IMR-90 (cell line): Measurements from ENCODE around the gene ASH1L. TPM values are rescaled to one million over a fixed set of nuclear protein-coding genes. Genes with fewer than 3 reads are reported as not detected.

Source experiments
- ATAC-seq: fragments of 200-7000 bp; cut with Tn5 transposase; 2 replicates; pipeline ENCODE4 v1.9.1; 2020; ENCODE audit warnings: low read depth, mild to moderate bottlenecking, moderate library complexity
- BruUV-seq: library from RNA; stranded (reverse); fragments of 400-500 nt; replicated peaks from 2 replicates; lab custom pipeline; 2021; lab: Mats Ljungman, UMichigan
- CTCF ChIA-PET: fragments of 300-600 bp; formaldehyde crosslinking; extraction: SDS; loops from one replicate; lab custom pipeline; 2021; ENCODE audit warnings: antibody characterized with exemption; lab: Yijun Ruan, JAX
- POLR2A ChIA-PET: fragments of 300-600 bp; sonication (Branson Sonifier 250); formaldehyde crosslinking; loops from one replicate; lab custom pipeline; 2022; ENCODE audit warnings: antibody characterized with exemption; ENCODE audit not compliant: unreplicated experiment; lab: Charles Lee
- DNase-seq: peaks from one replicate; pipeline ENCODE4 v3.0.0; 2013
- H2AFZ ChIP-seq: replicated peaks from 2 replicates; pipeline ENCODE3; 2013; ENCODE audit warnings: low read length, mild to moderate bottlenecking; ENCODE audit not compliant: poor library complexity
- H2AK5ac ChIP-seq: 2 replicates; pipeline ENCODE4 v1.6.1; 2013; ENCODE audit warnings: low read depth, low read length, inconsistent platforms
- H2AK9ac ChIP-seq: replicated peaks from 2 replicates; pipeline ENCODE3; 2013; ENCODE audit warnings: mild to moderate bottlenecking, low read depth, low read length, moderate library complexity; ENCODE audit not compliant: poor library complexity
- H2BK120ac ChIP-seq: 2 replicates; pipeline ENCODE4 v1.6.1; 2013; ENCODE audit warnings: low read depth, low read length, inconsistent platforms
- H2BK15ac ChIP-seq: 3 replicates; pipeline ENCODE4 v1.6.1; 2013; ENCODE audit warnings: low read depth, low read length, inconsistent platforms
- H2BK20ac ChIP-seq: 2 replicates; pipeline ENCODE4 v1.6.1; 2013; ENCODE audit warnings: low read depth, mild to moderate bottlenecking, inconsistent platforms, low read length, moderate library complexity
- H2BK5ac ChIP-seq: 2 replicates; pipeline ENCODE4 v1.6.1; 2013; ENCODE audit warnings: mild to moderate bottlenecking, low read depth, low read length, inconsistent platforms; ENCODE audit not compliant: poor library complexity, severe bottlenecking
- H3K14ac ChIP-seq: replicated peaks from 2 replicates; pipeline ENCODE4 v1.6.1; 2013; ENCODE audit warnings: low read depth, low read length, inconsistent platforms
- H3K18ac ChIP-seq: 2 replicates; pipeline ENCODE4 v1.6.1; 2013; ENCODE audit warnings: low read depth, low read length, control low read depth
- H3K23ac ChIP-seq: 2 replicates; pipeline ENCODE4 v1.6.1; 2013; ENCODE audit warnings: low read depth, low read length, inconsistent platforms
- H3K27ac ChIP-seq: 2 replicates; pipeline ENCODE4 v1.5.1; 2013; ENCODE audit warnings: mild to moderate bottlenecking, control low read depth, low read length; ENCODE audit not compliant: insufficient read depth
- H3K27me3 ChIP-seq: 2 replicates; pipeline ENCODE4 v1.6.1; 2013; ENCODE audit warnings: low read length; ENCODE audit not compliant: control insufficient read depth, insufficient read depth
- H3K36me3 ChIP-seq: 2 replicates; pipeline ENCODE4 v1.6.1; 2013; ENCODE audit warnings: low read length, mixed read lengths; ENCODE audit not compliant: control insufficient read depth, insufficient read depth
- H3K4ac ChIP-seq: 2 replicates; pipeline ENCODE4 v1.6.1; 2013; ENCODE audit warnings: low read depth, low read length, inconsistent platforms
- H3K4me1 ChIP-seq: 2 replicates; pipeline ENCODE4 v1.6.1; 2013; ENCODE audit warnings: low read length, mixed read lengths; ENCODE audit not compliant: control insufficient read depth, insufficient read depth
- H3K4me2 ChIP-seq: 2 replicates; pipeline ENCODE4 v1.6.1; 2013; ENCODE audit warnings: low read depth, mild to moderate bottlenecking, control low read depth, low read length, moderate library complexity
- H3K4me3 ChIP-seq: 2 replicates; pipeline ENCODE4 v1.5.1; 2013; ENCODE audit warnings: low read depth, mild to moderate bottlenecking, control low read depth, low read length, moderate library complexity; ENCODE audit not compliant: insufficient read depth
- H3K56ac ChIP-seq: 2 replicates; pipeline ENCODE4 v1.6.1; 2013; ENCODE audit warnings: low read length, inconsistent platforms; ENCODE audit not compliant: insufficient read depth; ENCODE audit errors: extremely low read depth
- H3K79me1 ChIP-seq, 2 experiments: 2 replicates each; pipeline ENCODE4 v1.6.1; 2013; ENCODE audit warnings: low read length in 2 of 2, inconsistent platforms in 1 of 2, low read depth in 1 of 2
- H3K9ac ChIP-seq: 2 replicates; pipeline ENCODE4 v1.6.1; 2013; ENCODE audit warnings: low read depth, low read length, control low read depth
- H3K9me1 ChIP-seq: 2 replicates; pipeline ENCODE4 v1.6.1; 2013; ENCODE audit warnings: low read length, inconsistent platforms; ENCODE audit not compliant: insufficient read depth
- H3K9me3 ChIP-seq: 2 replicates; pipeline ENCODE4 v1.6.1; 2013; ENCODE audit warnings: low read length; ENCODE audit not compliant: control insufficient read depth, insufficient read depth
- H4K20me1 ChIP-seq: 2 replicates; pipeline ENCODE4 v1.6.1; 2013; ENCODE audit warnings: low read length, inconsistent platforms; ENCODE audit not compliant: insufficient read depth
- H4K5ac ChIP-seq: 2 replicates; pipeline ENCODE4 v1.6.1; 2013; ENCODE audit warnings: mild to moderate bottlenecking, low read depth, low read length, control low read depth
- H4K8ac ChIP-seq, 2 experiments: 2 replicates each; pipeline ENCODE4 v1.6.1; 2013; ENCODE audit warnings: low read depth in 2 of 2, low read length in 2 of 2, control low read depth in 1 of 2, inconsistent platforms in 1 of 2
- H4K91ac ChIP-seq: 2 replicates; pipeline ENCODE4 v1.6.1; 2013; ENCODE audit warnings: low read depth, low read length, inconsistent platforms; ENCODE audit not compliant: insufficient read depth
- CHD1 ChIP-seq: IDR thresholded peaks from 2 replicates; pipeline ENCODE4 v1.6.1; 2012; ENCODE audit warnings: low read depth, low read length, improper control_type of control experiment
- FOS ChIP-seq: fragments of 150-350 bp; IDR thresholded peaks from 2 replicates; pipeline ENCODE4 v1.6.1; 2016; ENCODE audit warnings: low read depth, low read length
- MAFK ChIP-seq: IDR thresholded peaks from 2 replicates; pipeline ENCODE4 v1.6.1; 2012; ENCODE audit warnings: low read depth, low read length, improper control_type of control experiment
- MAZ ChIP-seq: IDR thresholded peaks from 2 replicates; pipeline ENCODE4 v1.6.1; 2012; ENCODE audit warnings: low read depth, mild to moderate bottlenecking, low read length, improper control_type of control experiment, moderate library complexity, borderline replicate concordance
- MXI1 ChIP-seq: IDR thresholded peaks from 2 replicates; pipeline ENCODE4 v1.6.1; 2012; ENCODE audit warnings: low read depth, mild to moderate bottlenecking, low read length, moderate library complexity, borderline replicate concordance
- NFE2L2 ChIP-seq: fragments of 150-350 bp; IDR thresholded peaks from 2 replicates; pipeline ENCODE4 v1.6.1; 2016; ENCODE audit warnings: low read depth, mild to moderate bottlenecking, low read length
- POLR2A ChIP-seq: IDR thresholded peaks from 2 replicates; pipeline ENCODE4 v1.6.1; 2012; ENCODE audit warnings: mild to moderate bottlenecking, low read depth, low read length
- RCOR1 ChIP-seq: IDR thresholded peaks from 2 replicates; pipeline ENCODE4 v1.6.1; 2012; ENCODE audit warnings: mild to moderate bottlenecking, low read length, improper control_type of control experiment; ENCODE audit not compliant: insufficient replicate concordance
- RFX5 ChIP-seq: IDR thresholded peaks from 2 replicates; pipeline ENCODE4 v1.8.0; 2012; ENCODE audit warnings: low read depth, mild to moderate bottlenecking, low read length, moderate library complexity
- SMC3 ChIP-seq: fragments of 150-350 bp; IDR thresholded peaks from 2 replicates; pipeline ENCODE4 v1.6.1; 2016; ENCODE audit warnings: low read depth, mild to moderate bottlenecking, antibody characterized with exemption, low read length, moderate library complexity
- WGBS, 2 experiments: methylation state at CpG; one replicate each; pipeline versions ENCODE4 v1.1.5 to v1.1.7; 2013; ENCODE audit warnings: missing lambda C conversion rate in 2 of 2; ENCODE audit not compliant: insufficient read length in 1 of 2; ENCODE audit errors: extremely low coverage in 2 of 2; 5-methylcytosine and 5-hydroxymethylcytosine counted together
- dilution Hi-C: fragments of 300-500 bp; cut with HindIII; formaldehyde crosslinking; loops from one replicate; pipeline ENCODE4 v1.14.3; 2018; ENCODE audit warnings: low sequenced_read_pairs; ENCODE audit not compliant: unreplicated experiment
- in situ Hi-C: fragments of 300-500 bp; cut with MboI; formaldehyde crosslinking; loops from 3 replicates; pipeline ENCODE4 v1.14.3; 2019; ENCODE audit warnings: low sequenced_read_pairs, inconsistent platforms, mixed read lengths
- intact Hi-C: fragments of 100-400 bp; cut with micrococcal nuclease; formaldehyde crosslinking; loops from 2 replicates; pipeline ENCODE4 v1.10.0; 2022
- polyA plus RNA-seq, 3 experiments: library from polyadenylated mRNA; depleted of rRNA; stranded (reverse); fragments of >200 nt; gene quantifications; 2 replicates each; pipeline ENCODE4 v1.2.3, GENCODE V29; 2012; ENCODE audit warnings: low replicate concordance in 1 of 3
- total RNA-seq: library from RNA; depleted of rRNA; stranded (reverse); fragments of >200 nt; gene quantifications from 2 replicates; pipeline ENCODE4 v1.2.3, GENCODE V29; 2012
- TF ChIP-seq, protein P1 (sequence below): fragments of 150-350 bp; IDR thresholded peaks from 2 replicates; pipeline ENCODE4 v1.6.1; 2017; ENCODE audit warnings: mild to moderate bottlenecking, antibody characterized with exemption, low read length, low read depth
- TF ChIP-seq, protein P2 (sequence below): fragments of 150-350 bp; IDR thresholded peaks from 2 replicates; pipeline ENCODE4 v1.6.1; 2016; ENCODE audit warnings: low read depth, mild to moderate bottlenecking, low read length, moderate library complexity, borderline replicate concordance

ASH1L gene
- total and polyA plus RNA-seq, 2 of the 4 experiments (the other 2 are of a cell fraction), result 13.7 to 18.5 TPM

DNA sequence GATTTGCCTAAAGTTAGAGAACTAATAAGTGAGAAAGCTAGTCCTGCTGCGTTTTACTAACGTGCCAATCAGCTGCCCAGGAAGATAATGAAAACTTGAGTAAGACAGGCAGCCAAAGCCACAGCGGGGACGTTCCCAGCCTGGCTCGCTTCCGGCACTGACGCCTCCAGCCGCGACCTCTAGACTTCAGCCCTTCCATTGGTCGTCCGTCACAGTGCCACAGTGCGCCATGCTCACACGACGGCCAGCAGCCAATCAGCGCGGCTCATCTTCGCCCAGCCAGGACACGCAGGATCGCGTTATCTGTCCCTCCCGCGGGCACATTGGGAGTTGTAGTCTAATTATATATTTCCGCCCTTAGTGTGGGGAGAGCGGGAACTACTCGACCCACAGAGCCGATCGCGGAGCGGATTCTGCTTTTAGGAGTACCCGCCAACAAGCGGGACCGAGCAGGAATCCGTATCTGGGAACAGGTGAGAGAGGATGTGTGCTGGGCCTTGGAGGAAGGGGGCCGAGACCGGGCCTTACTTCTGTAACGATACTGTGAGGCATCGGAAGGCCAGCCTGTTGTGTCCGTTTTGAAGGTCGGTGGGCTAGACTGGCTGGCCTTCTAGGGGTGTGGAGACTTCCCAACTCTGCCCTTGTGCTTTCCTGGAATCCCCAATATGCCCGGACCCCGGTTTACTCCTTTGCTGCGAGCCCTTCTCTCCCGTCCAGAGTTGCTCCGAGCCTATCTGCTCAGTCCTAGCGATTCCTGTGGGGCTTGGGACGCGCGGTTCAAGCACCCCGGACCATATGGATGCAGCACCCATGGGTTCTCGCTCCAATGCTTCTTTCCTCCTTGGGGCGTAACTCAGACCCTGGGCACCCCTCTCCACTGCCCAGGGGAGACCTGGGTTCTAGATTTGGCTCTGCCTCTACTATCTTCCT, 253.8 kb downstream of the ASH1L start, which contains the start of gene FDPS:
TSS of gene FDPS (plus strand) at position 374 of the 930 bp plus-strand sequence. CDS start 924 bp downstream, outside the sequence.
- Histone ChIP-seq H2BK15ac (peak within 1 kb of the TSS; percentile 20; the same call in 1 of the 3 replicates), H4K20me1 (no peaks in the 10 kb centered on the region), H4K5ac (peak within 1 kb of the TSS; percentile 74), H4K8ac (peak within 1 kb of the TSS; percentile 70 to 100), H3K56ac (peak within 1 kb of the TSS; percentile 90), H2BK120ac (peak within 1 kb of the TSS; percentile 52), H3K27me3 (no peaks in the 10 kb centered on the region), H3K4me1 (peaks cover 4% of the 10 kb centered on the region), H3K4me3 (peak within 1 kb of the TSS; percentile 62), H4K91ac (peak within 1 kb of the TSS; percentile 78), H3K18ac (peak within 1 kb of the TSS; percentile 53; the same call in 1 of the 2 replicates), H3K4ac (peak within 1 kb of the TSS; percentile 85), H3K36me3 (peaks cover 10% of the 10 kb centered on the region), H3K4me2 (peak within 1 kb of the TSS; percentile 96), H3K9me3 (no peaks in the 10 kb centered on the region), H3K9me1 (peaks cover 7% of the 10 kb centered on the region; the same call in 1 of the 2 replicates), H3K9ac (peak within 1 kb of the TSS; percentile 88), H2BK20ac (no peak within 1 kb of the TSS), H2BK5ac (peak within 1 kb of the TSS; percentile 77), H3K23ac (peak within 1 kb of the TSS; percentile 81; the same call in 1 of the 2 replicates), H2AK5ac (peak within 1 kb of the TSS; percentile 83), H3K79me1 (peaks cover 15 to 41% of the 10 kb centered on the region in 2 experiments), H2AFZ (peak within 1 kb of the TSS; percentile 95), H3K14ac (peak within 1 kb of the TSS; percentile 95), H2AK9ac (peak within 1 kb of the TSS; percentile 99), H3K27ac (peak within 1 kb of the TSS; percentile 72)
- dilution Hi-C loops (no loop called here), intact Hi-C loops (loop anchor here (1.0 to 5.0 kb wide), 2 partner anchors 31 to 46 kb away; partner anchors contain the start of genes HCN3 and SCAMP3), in situ Hi-C loops (no loop called here)
- CTCF ChIA-PET, result interaction anchor here (0.6 to 1.3 kb wide), 3 partner anchors 16 to 1536 kb away, joined by 3 to 4 read pairs (median 3); no protein-coding TSS in a partner anchor
- 2% methylated on average over 32 of the region's 51 CpGs; no CpG with 5 or more reads in 1 of the 2 experiments for WGBS, 2 experiments
- peak; percentile 99 for ATAC-seq
- POLR2A ChIA-PET, result no interaction called here
- BruUV-seq, result TSS peak; percentile 87
- peak; percentile 99 for DNase-seq
- peak; percentile 84 for TF ChIP-seq POLR2A
- TF ChIP-seq, protein P1, sequence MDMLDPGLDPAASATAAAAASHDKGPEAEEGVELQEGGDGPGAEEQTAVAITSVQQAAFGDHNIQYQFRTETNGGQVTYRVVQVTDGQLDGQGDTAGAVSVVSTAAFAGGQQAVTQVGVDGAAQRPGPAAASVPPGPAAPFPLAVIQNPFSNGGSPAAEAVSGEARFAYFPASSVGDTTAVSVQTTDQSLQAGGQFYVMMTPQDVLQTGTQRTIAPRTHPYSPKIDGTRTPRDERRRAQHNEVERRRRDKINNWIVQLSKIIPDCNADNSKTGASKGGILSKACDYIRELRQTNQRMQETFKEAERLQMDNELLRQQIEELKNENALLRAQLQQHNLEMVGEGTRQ, result peak; percentile 90
- TF ChIP-seq, protein P2, sequence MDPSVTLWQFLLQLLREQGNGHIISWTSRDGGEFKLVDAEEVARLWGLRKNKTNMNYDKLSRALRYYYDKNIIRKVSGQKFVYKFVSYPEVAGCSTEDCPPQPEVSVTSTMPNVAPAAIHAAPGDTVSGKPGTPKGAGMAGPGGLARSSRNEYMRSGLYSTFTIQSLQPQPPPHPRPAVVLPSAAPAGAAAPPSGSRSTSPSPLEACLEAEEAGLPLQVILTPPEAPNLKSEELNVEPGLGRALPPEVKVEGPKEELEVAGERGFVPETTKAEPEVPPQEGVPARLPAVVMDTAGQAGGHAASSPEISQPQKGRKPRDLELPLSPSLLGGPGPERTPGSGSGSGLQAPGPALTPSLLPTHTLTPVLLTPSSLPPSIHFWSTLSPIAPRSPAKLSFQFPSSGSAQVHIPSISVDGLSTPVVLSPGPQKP, result no peak
- TF ChIP-seq MXI1, result peak; percentile 36; the same call in 1 of the 2 replicates
- no peak for TF ChIP-seq NFE2L2
- TF ChIP-seq RFX5, result peak; percentile 53; the same call in 1 of the 2 replicates
- no peak for TF ChIP-seq CHD1
- no peak for TF ChIP-seq FOS
- TF ChIP-seq SMC3, result no peak
- TF ChIP-seq MAZ, result peak; percentile 30; the same call in 1 of the 2 replicates
- no peak for TF ChIP-seq RCOR1
- TF ChIP-seq MAFK, result no peak
